ENCODE results near the gene BATF. TPM values are rescaled to one million over a fixed set of nuclear protein-coding genes. Genes with fewer than 3 reads are reported as not detected.

BATF gene
- total and polyA plus RNA-seq, 2 experiments from 2014 or later = not detected

DNA sequence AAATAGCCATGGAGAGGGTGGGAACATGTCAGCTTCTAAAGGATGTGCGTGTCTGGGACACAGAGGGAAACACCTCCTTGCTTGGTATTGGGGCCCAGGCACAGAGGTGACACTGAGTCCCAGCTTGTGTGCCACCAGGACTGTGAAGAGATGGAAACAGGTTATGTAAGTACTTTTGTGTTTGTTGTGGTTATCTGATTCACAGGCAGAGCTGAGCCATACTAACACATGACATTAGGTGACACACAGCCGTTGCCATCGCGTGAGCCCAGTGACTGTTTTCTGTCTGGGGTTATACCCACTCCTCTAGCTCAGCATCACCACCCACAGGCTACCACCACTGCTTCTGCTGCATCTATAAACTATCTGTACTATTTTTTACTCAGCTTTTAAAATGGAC lies 44.1 kb downstream of the BATF start (continued):
- TF ChIP-seq, protein P1, sequence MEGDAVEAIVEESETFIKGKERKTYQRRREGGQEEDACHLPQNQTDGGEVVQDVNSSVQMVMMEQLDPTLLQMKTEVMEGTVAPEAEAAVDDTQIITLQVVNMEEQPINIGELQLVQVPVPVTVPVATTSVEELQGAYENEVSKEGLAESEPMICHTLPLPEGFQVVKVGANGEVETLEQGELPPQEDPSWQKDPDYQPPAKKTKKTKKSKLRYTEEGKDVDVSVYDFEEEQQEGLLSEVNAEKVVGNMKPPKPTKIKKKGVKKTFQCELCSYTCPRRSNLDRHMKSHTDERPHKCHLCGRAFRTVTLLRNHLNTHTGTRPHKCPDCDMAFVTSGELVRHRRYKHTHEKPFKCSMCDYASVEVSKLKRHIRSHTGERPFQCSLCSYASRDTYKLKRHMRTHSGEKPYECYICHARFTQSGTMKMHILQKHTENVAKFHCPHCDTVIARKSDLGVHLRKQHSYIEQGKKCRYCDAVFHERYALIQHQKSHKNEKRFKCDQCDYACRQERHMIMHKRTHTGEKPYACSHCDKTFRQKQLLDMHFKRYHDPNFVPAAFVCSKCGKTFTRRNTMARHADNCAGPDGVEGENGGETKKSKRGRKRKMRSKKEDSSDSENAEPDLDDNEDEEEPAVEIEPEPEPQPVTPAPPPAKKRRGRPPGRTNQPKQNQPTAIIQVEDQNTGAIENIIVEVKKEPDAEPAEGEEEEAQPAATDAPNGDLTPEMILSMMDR (conservative IDR thresholded peaks at IDR 0.05; ENCODE audit: low read depth in 2 of 2) = no peak
- no peak for TF ChIP-seq JUNB (IDR thresholded peaks at IDR 0.05; ENCODE audit: unreplicated experiment)
- TF ChIP-seq, protein P2, sequence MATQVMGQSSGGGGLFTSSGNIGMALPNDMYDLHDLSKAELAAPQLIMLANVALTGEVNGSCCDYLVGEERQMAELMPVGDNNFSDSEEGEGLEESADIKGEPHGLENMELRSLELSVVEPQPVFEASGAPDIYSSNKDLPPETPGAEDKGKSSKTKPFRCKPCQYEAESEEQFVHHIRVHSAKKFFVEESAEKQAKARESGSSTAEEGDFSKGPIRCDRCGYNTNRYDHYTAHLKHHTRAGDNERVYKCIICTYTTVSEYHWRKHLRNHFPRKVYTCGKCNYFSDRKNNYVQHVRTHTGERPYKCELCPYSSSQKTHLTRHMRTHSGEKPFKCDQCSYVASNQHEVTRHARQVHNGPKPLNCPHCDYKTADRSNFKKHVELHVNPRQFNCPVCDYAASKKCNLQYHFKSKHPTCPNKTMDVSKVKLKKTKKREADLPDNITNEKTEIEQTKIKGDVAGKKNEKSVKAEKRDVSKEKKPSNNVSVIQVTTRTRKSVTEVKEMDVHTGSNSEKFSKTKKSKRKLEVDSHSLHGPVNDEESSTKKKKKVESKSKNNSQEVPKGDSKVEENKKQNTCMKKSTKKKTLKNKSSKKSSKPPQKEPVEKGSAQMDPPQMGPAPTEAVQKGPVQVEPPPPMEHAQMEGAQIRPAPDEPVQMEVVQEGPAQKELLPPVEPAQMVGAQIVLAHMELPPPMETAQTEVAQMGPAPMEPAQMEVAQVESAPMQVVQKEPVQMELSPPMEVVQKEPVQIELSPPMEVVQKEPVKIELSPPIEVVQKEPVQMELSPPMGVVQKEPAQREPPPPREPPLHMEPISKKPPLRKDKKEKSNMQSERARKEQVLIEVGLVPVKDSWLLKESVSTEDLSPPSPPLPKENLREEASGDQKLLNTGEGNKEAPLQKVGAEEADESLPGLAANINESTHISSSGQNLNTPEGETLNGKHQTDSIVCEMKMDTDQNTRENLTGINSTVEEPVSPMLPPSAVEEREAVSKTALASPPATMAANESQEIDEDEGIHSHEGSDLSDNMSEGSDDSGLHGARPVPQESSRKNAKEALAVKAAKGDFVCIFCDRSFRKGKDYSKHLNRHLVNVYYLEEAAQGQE (IDR thresholded peaks at IDR 0.05; ENCODE audit: unreplicated experiment) = no peak

DNA sequence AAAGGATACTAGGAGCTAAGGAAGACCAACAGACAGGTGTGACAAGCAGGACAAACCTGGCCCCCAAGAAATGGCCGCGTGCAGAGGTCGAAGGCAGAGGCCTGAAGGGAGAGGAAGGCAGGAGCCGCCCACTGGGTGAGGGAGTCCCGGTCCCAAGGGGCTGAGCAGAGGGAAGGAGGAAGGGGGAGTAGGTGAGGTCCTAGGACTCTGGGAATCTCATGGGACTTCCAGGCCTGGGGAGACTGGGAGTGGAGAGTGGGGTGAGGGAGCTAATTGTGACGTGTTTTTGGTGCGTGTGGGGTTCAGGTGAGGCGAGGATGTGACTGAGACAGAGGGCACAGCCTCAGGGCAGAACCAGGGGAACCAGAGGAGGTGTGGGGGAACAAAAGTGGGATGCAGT lies 44.5 kb downstream of the BATF start:
- no peak overlapping the region for H3K4me3 ChIP-seq
- no peaks in the 10 kb centered on the region for H3K4me1 ChIP-seq (ENCODE audit: insufficient read depth)
- DNase-seq (ENCODE audit: low spot score) (no peak), ATAC-seq (no peak)
- no peaks in the 10 kb centered on the region for H3K27me3 ChIP-seq (ENCODE audit: insufficient read depth)
- no peak overlapping the region for H2AFZ ChIP-seq
- H3K36me3 ChIP-seq (ENCODE audit: insufficient read depth) = no peaks in the 10 kb centered on the region
- peaks cover 4% of the 10 kb centered on the region for H3K27me3 Mint-ChIP-seq (ENCODE audit: insufficient read depth, low read depth, poor library complexity)
- no peaks in the 10 kb centered on the region for H3K79me2 ChIP-seq (replicated peaks; ENCODE audit: insufficient read depth)
- no peak overlapping the region for H3K4me3 Mint-ChIP-seq
- H4K20me1 ChIP-seq (replicated peaks; ENCODE audit: insufficient read depth) = no peaks in the 10 kb centered on the region
- H3K9me2 ChIP-seq (ENCODE audit: insufficient read depth) = 0 out of 2 replicates have a peak, but pooled peaks cover 5% of the 10 kb centered on the region
- H3K27ac ChIP-seq (ENCODE audit: low read depth) = no peak overlapping the region
- H3K27ac Mint-ChIP-seq = no peak overlapping the region
- no peaks in the 10 kb centered on the region; the same call in 2 of the 3 replicates for H3K4me1 Mint-ChIP-seq
- H3K36me3 Mint-ChIP-seq (ENCODE audit: low read depth) = no peaks in the 10 kb centered on the region
- no peaks in the 10 kb centered on the region; the same call in 2 of the 3 replicates for H3K9me3 Mint-ChIP-seq
- H3K4me2 ChIP-seq = no peak overlapping the region
- no peaks in the 10 kb centered on the region for H3F3A ChIP-seq (replicated peaks; ENCODE audit: low read depth)
- TF ChIP-seq ZNF114 (CRISPR knock-in tag; IDR thresholded peaks at IDR 0.05) (no peak), EZH2phosphoT487 (IDR thresholded peaks at IDR 0.05; ENCODE audit: unreplicated experiment) (no peak), NANOG (IDR thresholded peaks at IDR 0.05; ENCODE audit: borderline replicate concordance) (no peak)
- TF ChIP-seq, protein P1 (conservative IDR thresholded peaks at IDR 0.05; ENCODE audit: low read depth in 2 of 2) = no peak
- TF ChIP-seq, protein P2 (IDR thresholded peaks at IDR 0.05; ENCODE audit: unreplicated experiment) = no peak

Data from GM23338 (cell line).